ENCODE results near the gene SLC23A2.
"Not testable (repeated sequence)": the region's sequence is repeated elsewhere in the genome, so short reads cannot be mapped to it uniquely, and the experiment has no call there.

The SLC23A2 gene

DNA sequence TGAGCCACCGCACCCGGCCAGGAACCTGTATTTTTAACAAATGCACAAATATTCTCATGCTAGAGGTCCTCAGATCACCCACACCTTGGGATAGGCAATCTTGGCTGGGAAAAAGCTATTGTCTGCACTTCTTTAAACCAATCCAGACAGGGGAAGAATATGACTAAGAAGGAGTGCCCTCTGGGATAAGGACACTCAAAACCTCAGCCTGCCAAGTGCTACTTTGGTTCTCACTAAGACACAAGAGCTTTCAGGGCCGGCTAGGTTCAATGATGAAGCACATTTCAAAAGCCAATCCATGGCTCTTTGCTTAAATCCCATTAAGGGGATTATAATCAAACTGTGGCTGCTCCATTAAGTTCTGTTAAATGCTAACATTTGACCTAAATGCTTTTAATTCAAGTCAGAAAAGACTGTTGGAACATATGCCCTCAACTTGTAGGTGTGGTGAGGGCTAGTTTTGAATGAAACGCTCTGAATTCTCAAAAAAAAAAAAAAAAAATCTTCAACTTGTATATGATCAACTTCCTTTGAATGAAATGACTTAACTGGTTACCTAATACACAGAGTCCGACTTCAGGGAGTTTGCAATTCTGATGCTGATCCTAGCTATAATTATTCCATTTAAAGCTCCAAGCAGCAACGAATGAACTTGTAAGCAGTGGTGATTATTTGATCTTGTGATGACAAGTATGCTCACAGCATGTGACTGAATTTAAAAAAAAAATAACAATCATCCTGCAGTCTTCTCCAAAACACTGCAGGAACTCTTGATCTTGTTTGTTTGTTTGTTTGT is 56.6 kb downstream of the SLC23A2 start:
- DNase-seq (ENCODE audit: extremely low spot score, insufficient read length, low read depth) (no peak), FAIRE-seq (no peak)

DNA sequence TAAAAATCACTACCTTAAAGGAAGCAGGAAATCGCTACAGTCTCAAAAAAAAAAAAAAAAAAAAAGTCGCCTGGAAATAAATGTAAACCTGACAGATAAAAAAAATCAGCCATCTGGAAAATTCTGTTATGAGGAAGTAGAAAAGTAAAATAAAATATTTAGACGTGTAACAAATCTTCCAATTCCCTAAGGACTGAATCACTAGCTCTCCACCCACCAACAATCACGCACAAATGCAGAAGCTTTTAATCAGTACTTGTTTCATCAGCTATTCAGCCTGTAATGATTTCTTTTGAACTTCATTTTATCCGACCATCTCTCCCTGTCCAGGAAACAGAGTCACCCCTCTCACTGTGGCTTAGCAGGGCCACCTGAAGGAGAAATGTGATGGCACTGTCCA is 59.0 kb downstream of the SLC23A2 start:
- FAIRE-seq, result no peak
- no peak for DNase-seq (ENCODE audit: extremely low spot score, insufficient read length, low read depth)

GRCh38 chr20:4937407-4938319 is 63.6 kb downstream of the SLC23A2 start:
- no peak for FAIRE-seq
- DNase-seq (ENCODE audit: extremely low spot score, insufficient read length, low read depth), result no peak

DNA sequence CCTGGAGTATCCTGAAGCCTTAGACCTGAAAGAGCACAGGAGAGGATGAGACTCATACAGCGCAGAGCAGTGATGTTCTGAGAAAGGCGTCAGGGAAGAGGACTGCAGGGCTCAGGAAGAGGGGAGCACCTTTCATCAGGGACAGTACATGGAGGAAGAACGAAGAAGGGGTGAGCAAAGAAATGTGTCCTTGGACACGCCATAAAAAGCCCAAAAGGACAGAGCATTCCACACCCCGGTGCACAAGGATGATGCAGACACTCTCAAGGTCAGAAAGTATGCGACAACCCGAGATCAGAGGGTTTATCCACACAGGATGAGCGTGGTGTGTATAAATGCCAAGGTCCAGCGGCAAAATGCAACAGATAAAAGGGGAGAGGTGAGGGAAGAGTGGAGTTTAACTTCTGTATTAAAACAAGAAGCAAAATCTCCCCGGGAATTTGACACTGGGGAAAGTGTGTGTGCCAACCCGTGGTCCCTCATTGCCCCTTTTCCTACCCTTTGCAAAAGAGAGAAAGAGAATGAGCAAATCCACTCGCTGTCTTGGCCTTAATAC is 64.4 kb downstream of the SLC23A2 start:
- no peak for FAIRE-seq

DNA sequence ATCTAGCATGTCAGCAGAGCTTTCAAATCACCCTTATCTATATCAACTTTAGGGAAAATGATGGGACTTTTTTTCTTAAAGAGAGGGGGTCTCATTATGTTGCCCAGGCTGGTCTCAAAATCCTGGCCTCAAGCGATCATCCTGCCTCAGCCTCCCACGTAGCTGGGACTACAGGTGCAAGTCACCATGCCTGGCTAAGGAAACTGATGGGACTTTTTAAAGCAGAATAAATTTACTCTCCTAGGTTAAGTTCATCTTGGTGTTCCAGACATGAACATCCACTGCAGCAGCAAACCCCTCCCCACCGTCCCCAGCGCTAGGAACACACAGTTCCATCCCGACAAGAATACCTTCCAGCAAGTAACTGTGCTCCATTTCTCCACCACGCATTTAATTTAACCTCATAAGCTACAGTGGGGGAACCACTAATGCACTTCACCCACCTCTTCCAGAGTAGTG is 64.9 kb downstream of the SLC23A2 start:
- DNase-seq (ENCODE audit: extremely low spot score, insufficient read length, low read depth), result no peak
- FAIRE-seq, result no peak

More for the DNA sequence above, 64.4 kb downstream of the SLC23A2 start:
- DNase-seq (ENCODE audit: extremely low spot score, insufficient read length, low read depth), result no peak

DNA sequence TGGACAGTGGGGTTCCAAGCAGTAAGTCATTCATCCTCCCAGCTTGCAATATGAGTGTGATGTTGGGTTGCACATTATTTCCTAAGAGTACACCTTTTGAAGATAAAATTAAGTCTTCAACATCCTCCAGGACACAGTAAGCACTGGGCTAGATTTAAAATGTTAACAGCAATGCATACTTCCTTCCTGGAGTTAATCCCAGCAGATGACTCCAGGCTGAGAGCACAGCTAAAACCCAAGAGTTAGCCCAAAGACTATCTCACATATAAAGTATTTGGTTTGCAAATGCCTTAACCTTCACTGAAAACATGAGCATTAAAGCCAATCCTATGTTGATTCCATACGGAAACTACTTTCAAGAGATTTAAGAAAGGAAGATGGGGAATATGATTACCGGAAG is 69.2 kb downstream of the SLC23A2 start:
- no peak for DNase-seq (ENCODE audit: extremely low spot score, insufficient read length, low read depth)
- FAIRE-seq, result no peak

- FAIRE-seq, result no peak
- no peak for DNase-seq (ENCODE audit: extremely low spot score, insufficient read length, low read depth)
Observed at GRCh38 chr20:4929686-4930397, 71.5 kb downstream of the SLC23A2 start.

- DNase-seq (ENCODE audit: extremely low spot score, insufficient read length, low read depth), result no peak
- FAIRE-seq, result no peak
Observed at GRCh38 chr20:4926531-4927156, 74.7 kb downstream of the SLC23A2 start.

- no peak for FAIRE-seq
- DNase-seq (ENCODE audit: extremely low spot score, insufficient read length, low read depth), result no peak
Observed at GRCh38 chr20:4925842-4926530, 75.3 kb downstream of the SLC23A2 start.

DNA sequence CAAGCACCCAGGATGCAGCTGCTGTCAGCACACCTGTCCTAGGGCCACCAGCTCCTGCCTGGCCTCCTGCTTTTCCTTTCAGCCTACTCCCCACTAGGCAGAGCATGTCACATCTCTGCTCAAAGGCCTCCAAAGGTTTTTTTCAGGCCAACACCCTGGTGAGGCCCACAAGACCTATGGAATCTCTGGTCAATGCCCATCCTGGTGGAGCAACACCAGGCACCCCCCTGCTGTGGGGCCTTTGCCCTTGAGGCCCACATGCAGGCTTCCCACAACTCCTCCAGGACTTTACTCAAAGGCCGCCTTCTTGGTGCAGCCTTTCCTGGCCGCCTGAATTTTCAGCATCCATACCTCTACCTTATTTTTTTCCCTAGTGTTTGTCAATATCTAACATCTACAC is 76.9 kb downstream of the SLC23A2 start:
- DNase-seq (ENCODE audit: extremely low spot score, insufficient read length, low read depth), result no peak
- FAIRE-seq, result no peak

- FAIRE-seq (no peak), DNase-seq (ENCODE audit: extremely low spot score, insufficient read length, low read depth) (no peak)
Observed at GRCh38 chr20:4924032-4924431, 77.3 kb downstream of the SLC23A2 start.

DNA sequence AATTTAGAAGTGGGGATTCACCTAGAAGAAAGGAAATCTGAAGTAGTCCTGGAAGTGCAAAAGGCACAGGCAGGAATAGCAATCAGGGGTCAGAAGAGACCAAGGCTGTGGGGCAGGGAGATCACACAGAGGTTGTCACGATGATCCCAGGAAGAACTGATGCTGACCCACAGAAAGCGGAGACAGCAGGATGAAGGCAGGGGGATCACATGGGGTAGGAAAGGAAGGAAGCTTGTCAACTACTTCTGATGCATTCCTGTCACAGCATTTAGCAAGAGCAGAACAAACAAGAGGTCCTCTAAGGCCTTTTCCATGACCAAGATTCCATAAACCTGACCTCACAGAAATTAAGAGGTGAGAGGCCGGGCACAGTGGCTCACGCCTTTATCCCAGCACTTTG is 79.1 kb downstream of the SLC23A2 start:
- DNase-seq (ENCODE audit: extremely low spot score, insufficient read length, low read depth) (no peak), FAIRE-seq (no peak)

DNA sequence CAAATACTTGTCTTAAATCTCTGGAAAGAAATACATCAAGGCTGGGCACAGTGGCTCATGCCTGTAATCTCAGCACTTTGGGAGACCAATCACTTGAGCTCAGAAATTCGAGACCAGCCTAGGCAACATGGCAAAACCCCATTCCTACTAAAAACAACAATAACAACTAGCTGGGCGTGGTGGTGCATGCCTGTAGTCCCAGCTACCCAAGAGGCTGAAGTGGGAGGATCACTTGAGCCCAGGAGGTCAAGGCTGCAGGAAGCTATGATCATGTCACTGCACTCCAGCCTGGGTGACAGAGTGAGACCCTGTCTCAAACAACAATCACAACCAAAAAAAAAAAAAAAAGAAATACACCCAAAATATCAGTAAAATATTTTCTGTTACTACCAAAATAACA is 80.0 kb downstream of the SLC23A2 start:
- FAIRE-seq, result not testable (repeated sequence)

GRCh38 chr20:4920655-4921054 is 80.7 kb downstream of the SLC23A2 start:
- DNase-seq (ENCODE audit: extremely low spot score, insufficient read length, low read depth) (no peak), FAIRE-seq (no peak)

More for the DNA sequence above, 80.0 kb downstream of the SLC23A2 start:
- not testable (repeated sequence) for DNase-seq (ENCODE audit: extremely low spot score, insufficient read length, low read depth)

DNA sequence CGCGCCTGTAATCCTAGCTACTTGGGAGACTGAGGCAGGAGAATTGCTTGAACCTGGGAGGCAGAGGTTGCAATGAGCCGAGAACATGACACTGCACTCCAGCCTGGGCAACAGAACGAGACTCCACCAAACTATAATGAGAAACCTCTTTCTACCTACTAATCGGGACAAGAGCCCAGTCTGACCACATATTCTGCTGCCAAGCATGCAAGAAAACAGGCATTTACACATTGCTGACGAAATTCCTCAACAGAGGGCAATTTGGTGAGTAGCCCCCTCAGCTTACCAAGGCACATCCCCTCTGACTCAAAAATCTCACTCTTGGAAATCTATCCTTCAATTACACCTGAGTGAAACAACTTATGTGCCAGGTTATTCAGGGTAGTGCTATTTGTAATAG is 81.2 kb downstream of the SLC23A2 start:
- DNase-seq (ENCODE audit: extremely low spot score, insufficient read length, low read depth) (no peak), FAIRE-seq (no peak)

- DNase-seq (ENCODE audit: extremely low spot score, insufficient read length, low read depth) (no peak), FAIRE-seq (no peak)
Observed at GRCh38 chr20:4919047-4919704, 82.1 kb downstream of the SLC23A2 start.

GRCh38 chr20:4918473-4918872 is 82.8 kb downstream of the SLC23A2 start:
- DNase-seq (ENCODE audit: extremely low spot score, insufficient read length, low read depth), result no peak

More at GRCh38 chr20:4918473-4918872, 82.8 kb downstream of the SLC23A2 start:
- FAIRE-seq, result no peak

Measured in GM18507 (cell line).